Mesendoderm (in vitro differentiated cells): ENCODE measurements around the gene PLB1.

Experiments
- DNase-seq: peaks from one replicate; pipeline ENCODE4 v3.0.0; 2013
- H2AK5ac ChIP-seq: 2 replicates; pipeline ENCODE4 v1.6.1; 2013; ENCODE audit warnings: low read length, inconsistent platforms
- H2BK120ac ChIP-seq: 2 replicates; pipeline ENCODE4 v1.6.1; 2013; ENCODE audit warnings: low read depth, mild to moderate bottlenecking, low read length, moderate library complexity, mixed read lengths
- H2BK15ac ChIP-seq: replicated peaks from 2 replicates; pipeline ENCODE4 v1.6.1; 2013; ENCODE audit warnings: low read depth, mild to moderate bottlenecking, moderate library complexity
- H2BK5ac ChIP-seq: 2 replicates; pipeline ENCODE4 v1.6.1; 2013; ENCODE audit warnings: low read length, inconsistent platforms
- H3K18ac ChIP-seq: 2 replicates; pipeline ENCODE4 v1.6.1; 2013; ENCODE audit warnings: mild to moderate bottlenecking, low read length, mixed read lengths
- H3K23ac ChIP-seq: one replicate; pipeline ENCODE4 v1.6.1; 2013; ENCODE audit warnings: low read length
- H3K27ac ChIP-seq: 2 replicates; pipeline ENCODE4 v1.5.1; 2013; ENCODE audit warnings: low read depth, mild to moderate bottlenecking, inconsistent platforms, low read length, moderate library complexity
- H3K27me3 ChIP-seq: 2 replicates; pipeline ENCODE4 v1.6.1; 2013; ENCODE audit warnings: low read length, control low read depth, mild to moderate bottlenecking, inconsistent platforms; ENCODE audit not compliant: insufficient read depth, poor library complexity
- H3K36me3 ChIP-seq: 2 replicates; pipeline ENCODE4 v1.6.1; 2013; ENCODE audit warnings: low read length, inconsistent platforms; ENCODE audit not compliant: control insufficient read depth, insufficient read depth
- H3K4ac ChIP-seq: one replicate; pipeline ENCODE4 v1.6.1; 2013; ENCODE audit warnings: low read depth, mild to moderate bottlenecking, low read length, moderate library complexity
- H3K4me1 ChIP-seq: 2 replicates; pipeline ENCODE4 v1.6.1; 2013; ENCODE audit warnings: low read depth, low read length, inconsistent platforms; ENCODE audit not compliant: control insufficient read depth
- H3K4me2 ChIP-seq: 2 replicates; pipeline ENCODE4 v1.6.1; 2013; ENCODE audit warnings: low read length
- H3K4me3 ChIP-seq: 2 replicates; pipeline ENCODE4 v1.5.1; 2013; ENCODE audit warnings: mild to moderate bottlenecking, low read length
- H3K56ac ChIP-seq: one replicate; pipeline ENCODE4 v1.6.1; 2013; ENCODE audit warnings: low read length
- H3K79me1 ChIP-seq: 2 replicates; pipeline ENCODE4 v1.6.1; 2013; ENCODE audit warnings: low read length, inconsistent platforms
- H3K79me2 ChIP-seq: 2 replicates; pipeline ENCODE4 v1.6.1; 2013; ENCODE audit warnings: mild to moderate bottlenecking, low read length; ENCODE audit not compliant: control insufficient read depth, insufficient read depth
- H3K9ac ChIP-seq: 2 replicates; pipeline ENCODE4 v1.6.1; 2013; ENCODE audit warnings: low read length, inconsistent platforms
- H4K5ac ChIP-seq: one replicate; pipeline ENCODE4 v1.6.1; 2013; ENCODE audit warnings: low read length
- H4K8ac ChIP-seq: one replicate; pipeline ENCODE4 v1.6.1; 2013; ENCODE audit warnings: low read depth, mild to moderate bottlenecking, control low read depth, low read length, moderate library complexity
- WGBS: extraction: QIAGEN DNeasy Blood & Tissue Kit; methylation state at CpG from one replicate; pipeline ENCODE4 v1.1.7; 2013; ENCODE audit warnings: low lambda C conversion rate, missing lambda C conversion rate; ENCODE audit not compliant: insufficient coverage; ENCODE audit errors: extremely low coverage; 5-methylcytosine and 5-hydroxymethylcytosine counted together

PLB1 gene

DNA sequence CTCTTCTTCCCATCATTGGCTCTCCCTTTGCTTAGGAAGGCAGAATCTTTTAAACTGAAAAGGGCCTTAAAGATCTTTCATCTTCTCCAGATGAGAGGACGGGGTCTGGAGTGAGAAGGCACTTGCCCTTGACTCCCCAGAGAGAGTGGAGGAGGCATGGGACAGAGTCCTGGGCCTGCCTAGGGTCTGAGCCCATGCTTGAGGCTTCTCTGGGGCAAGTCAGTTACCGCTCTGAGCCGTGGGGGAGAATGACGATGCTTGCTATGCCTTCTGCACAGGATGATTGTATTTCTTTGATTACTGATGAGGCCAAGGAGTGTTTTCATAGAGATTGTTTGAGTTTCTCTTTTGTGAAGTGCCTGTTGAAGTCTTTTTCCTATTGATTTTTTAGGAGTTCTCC is 921 bp downstream of the PLB1 start:
- no peak overlapping the region for H3K18ac ChIP-seq
- H2BK120ac ChIP-seq, result no peak overlapping the region
- H3K4me1 ChIP-seq, result no peaks in the 10 kb centered on the region
- H3K4me3 ChIP-seq, result no peak overlapping the region
- no peak overlapping the region for H3K9ac ChIP-seq
- H3K27ac ChIP-seq, result no peak overlapping the region
- no peaks in the 10 kb centered on the region for H3K27me3 ChIP-seq
- no peaks in the 10 kb centered on the region for H3K79me1 ChIP-seq
- H4K5ac ChIP-seq, result no peak overlapping the region
- H2BK15ac ChIP-seq, result no peak overlapping the region
- no peak overlapping the region for H3K23ac ChIP-seq
- no peak overlapping the region for H3K4ac ChIP-seq
- no peaks in the 10 kb centered on the region for H3K79me2 ChIP-seq
- H4K8ac ChIP-seq, result no peak overlapping the region
- H2AK5ac ChIP-seq, result no peak overlapping the region
- no peak overlapping the region for H3K56ac ChIP-seq
- H2BK5ac ChIP-seq, result no peak overlapping the region
- no peak for DNase-seq
- no CpG with 5 or more reads among the region's 4 CpGs for WGBS
- no peak overlapping the region for H3K4me2 ChIP-seq
- H3K36me3 ChIP-seq, result no peaks in the 10 kb centered on the region

DNA sequence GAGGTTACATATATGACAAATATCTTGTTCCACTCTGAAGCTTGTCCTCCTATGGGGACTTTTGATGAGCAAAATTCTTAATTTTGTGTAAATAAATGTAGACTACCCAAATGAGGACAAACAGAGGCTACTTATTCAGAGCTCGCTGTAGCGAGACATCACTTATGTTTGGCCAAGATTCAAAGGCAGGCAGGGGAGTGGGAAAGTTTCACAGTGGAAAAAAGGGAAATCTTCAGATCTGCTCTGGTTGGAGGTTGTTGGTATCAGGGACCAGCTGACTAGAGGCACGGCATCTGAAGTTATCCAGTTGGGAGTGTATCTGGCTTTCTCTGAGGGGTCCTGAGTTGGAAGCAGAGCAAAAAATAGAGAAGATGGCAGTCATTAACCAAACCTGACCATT is 1.3 kb downstream of the PLB1 start:
- H2BK15ac ChIP-seq, result no peak overlapping the region
- no peaks in the 10 kb centered on the region for H3K27me3 ChIP-seq
- no peak overlapping the region for H2BK5ac ChIP-seq
- no peak overlapping the region for H4K8ac ChIP-seq
- no peak overlapping the region for H3K9ac ChIP-seq
- no peak overlapping the region for H3K4me2 ChIP-seq
- H3K4ac ChIP-seq, result no peak overlapping the region
- H4K5ac ChIP-seq, result no peak overlapping the region
- no peaks in the 10 kb centered on the region for H3K4me1 ChIP-seq
- H3K23ac ChIP-seq, result no peak overlapping the region
- no peak overlapping the region for H2AK5ac ChIP-seq
- no CpG with 5 or more reads among the region's 3 CpGs for WGBS
- no peak overlapping the region for H3K18ac ChIP-seq
- H2BK120ac ChIP-seq, result no peak overlapping the region
- H3K79me2 ChIP-seq, result no peaks in the 10 kb centered on the region
- H3K79me1 ChIP-seq, result no peaks in the 10 kb centered on the region
- H3K4me3 ChIP-seq, result no peak overlapping the region
- H3K36me3 ChIP-seq, result no peaks in the 10 kb centered on the region
- H3K27ac ChIP-seq, result no peak overlapping the region
- H3K56ac ChIP-seq, result no peak overlapping the region
- no peak for DNase-seq

DNA sequence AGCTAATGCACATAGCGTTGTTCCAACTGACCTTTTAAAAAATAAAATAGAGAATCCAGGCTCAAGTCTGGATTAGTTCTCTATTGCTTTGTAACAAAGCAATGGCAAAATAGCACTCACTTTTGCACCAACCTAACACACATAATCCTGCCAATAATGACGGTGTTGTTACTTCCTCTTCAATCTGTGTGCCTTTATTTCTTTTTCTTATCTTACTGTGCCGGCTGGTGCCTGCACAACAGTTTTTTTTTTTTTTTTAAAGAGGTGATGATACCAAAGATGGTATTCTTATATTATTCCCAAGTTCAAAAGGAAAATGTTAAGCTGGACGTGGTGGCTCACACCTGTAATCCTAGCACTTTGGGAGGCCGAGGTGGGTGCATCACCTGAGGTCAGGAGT is 3.4 kb downstream of the PLB1 start:
- Histone ChIP-seq H4K5ac (no peak overlapping the region), H3K4me3 (no peak overlapping the region), H3K4ac (no peak overlapping the region), H3K27me3 (no peaks in the 10 kb centered on the region), H3K4me1 (no peaks in the 10 kb centered on the region), H3K79me1 (no peaks in the 10 kb centered on the region), H3K79me2 (no peaks in the 10 kb centered on the region), H2BK5ac (no peak overlapping the region), H3K56ac (no peak overlapping the region), H3K9ac (no peak overlapping the region), H3K27ac (no peak overlapping the region), H2AK5ac (no peak overlapping the region), H3K18ac (no peak overlapping the region), H3K36me3 (no peaks in the 10 kb centered on the region), H4K8ac (no peak overlapping the region), H2BK120ac (no peak overlapping the region), H2BK15ac (no peak overlapping the region), H3K4me2 (no peak overlapping the region), H3K23ac (no peak overlapping the region)
- DNase-seq, result no peak
- WGBS, result no CpG with 5 or more reads among the region's 5 CpGs

DNA sequence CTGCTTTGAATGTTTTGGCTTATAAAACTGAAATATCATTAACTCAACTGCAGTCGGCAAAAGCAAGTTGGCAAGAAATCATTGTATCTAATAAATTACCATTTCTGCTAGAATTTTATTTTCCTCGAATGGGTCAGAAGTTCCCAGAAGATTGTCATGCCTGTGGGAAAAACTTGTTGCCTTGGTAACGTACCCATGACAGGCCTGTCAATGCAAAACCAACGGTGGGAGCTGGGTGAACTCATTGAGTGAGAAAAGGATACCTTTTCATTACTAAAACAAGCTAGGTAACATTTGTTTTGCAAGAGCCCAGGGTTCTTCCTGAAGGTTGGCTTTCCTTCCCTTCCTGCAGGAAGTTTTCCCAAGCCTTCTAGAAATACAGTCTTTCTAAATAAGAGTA is 9.5 kb downstream of the PLB1 start:
- Histone ChIP-seq H3K23ac (no peak overlapping the region), H3K27ac (no peak overlapping the region), H3K4me3 (no peak overlapping the region), H3K56ac (no peak overlapping the region), H4K5ac (no peak overlapping the region), H4K8ac (no peak overlapping the region), H2BK120ac (no peak overlapping the region), H3K4me1 (no peaks in the 10 kb centered on the region), H2BK15ac (no peak overlapping the region), H3K79me1 (no peaks in the 10 kb centered on the region), H3K9ac (no peak overlapping the region), H3K18ac (no peak overlapping the region), H2BK5ac (no peak overlapping the region), H3K4me2 (no peak overlapping the region), H3K36me3 (no peaks in the 10 kb centered on the region), H3K79me2 (no peaks in the 10 kb centered on the region), H3K4ac (no peak overlapping the region), H2AK5ac (no peak overlapping the region), H3K27me3 (no peaks in the 10 kb centered on the region)
- DNase-seq, result no peak
- WGBS, result no CpG with 5 or more reads among the region's 4 CpGs

DNA sequence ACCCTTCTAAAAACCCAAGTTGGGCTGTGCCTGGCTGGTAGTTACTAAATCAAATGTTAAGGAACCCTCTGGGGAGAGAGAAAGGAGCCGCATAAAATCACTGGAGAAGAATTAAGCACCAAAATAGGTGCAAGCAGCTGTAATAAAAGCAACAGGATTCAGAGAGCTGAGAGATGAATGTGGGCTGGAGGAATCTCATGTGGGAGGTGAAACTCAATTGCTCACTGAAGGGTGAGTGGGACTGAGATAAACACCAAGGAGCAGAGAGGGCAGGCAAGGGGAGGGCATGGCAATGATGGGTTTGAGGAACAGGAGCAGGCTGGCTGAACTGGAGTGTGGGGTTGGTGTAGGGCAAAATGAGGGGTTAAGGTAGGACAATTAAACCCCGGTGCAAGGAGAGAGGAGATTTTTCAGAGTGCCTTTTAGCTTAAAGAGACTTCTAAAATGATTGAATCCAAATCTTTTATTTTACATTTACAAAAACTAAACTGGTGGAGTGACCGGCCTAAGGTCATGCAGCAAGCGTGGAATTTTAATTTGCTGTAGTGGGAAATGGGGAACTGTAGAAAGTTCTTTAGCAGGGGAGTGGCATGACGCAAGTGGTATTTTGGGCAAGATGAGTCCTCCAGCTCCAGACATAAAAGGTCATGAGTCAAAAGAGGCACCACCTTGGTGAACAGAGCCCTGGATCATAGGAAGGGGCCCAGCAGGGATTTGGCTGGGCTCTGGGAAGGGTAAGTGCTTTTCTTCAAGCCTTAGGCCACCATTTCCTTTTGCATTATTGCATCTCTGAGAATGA is 10.5 kb downstream of the PLB1 start:
- no peaks in the 10 kb centered on the region for H3K79me1 ChIP-seq
- H3K27ac ChIP-seq, result no peak overlapping the region
- H3K56ac ChIP-seq, result no peak overlapping the region
- no peaks in the 10 kb centered on the region for H3K4me1 ChIP-seq
- H3K4ac ChIP-seq, result no peak overlapping the region
- H2BK5ac ChIP-seq, result no peak overlapping the region
- H3K23ac ChIP-seq, result no peak overlapping the region
- H4K5ac ChIP-seq, result no peak overlapping the region
- no peak overlapping the region for H4K8ac ChIP-seq
- H3K4me3 ChIP-seq, result no peak overlapping the region
- no peak overlapping the region for H3K9ac ChIP-seq
- no peak overlapping the region for H2BK120ac ChIP-seq
- no peaks in the 10 kb centered on the region for H3K27me3 ChIP-seq
- no CpG with 5 or more reads among the region's 5 CpGs for WGBS
- no peak overlapping the region for H3K18ac ChIP-seq
- no peaks in the 10 kb centered on the region for H3K79me2 ChIP-seq
- H2AK5ac ChIP-seq, result no peak overlapping the region
- H2BK15ac ChIP-seq, result no peak overlapping the region
- H3K4me2 ChIP-seq, result no peak overlapping the region
- H3K36me3 ChIP-seq, result no peaks in the 10 kb centered on the region
- DNase-seq, result no peak
